ENCODE data around the gene BIRC5.

BIRC5 gene

DNA sequence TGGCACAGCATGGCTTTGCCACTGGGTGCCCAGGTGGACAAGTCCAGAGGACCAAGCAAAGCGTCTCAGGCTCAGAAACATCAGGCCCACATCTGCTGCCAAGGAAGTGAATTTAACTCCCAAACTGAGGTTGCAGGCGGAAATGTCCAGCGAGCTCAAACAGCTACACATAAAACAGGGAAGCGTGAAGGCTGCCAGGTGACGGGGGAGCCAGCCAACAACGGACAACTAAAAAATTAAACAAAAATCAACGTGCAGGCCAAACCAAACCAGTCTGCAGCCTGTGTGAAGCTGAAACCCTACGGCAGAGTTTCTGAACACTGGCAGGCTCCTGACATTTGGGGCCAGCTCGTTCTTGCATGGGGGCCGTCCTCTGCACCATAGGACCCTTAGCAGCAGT lies 29.7 kb upstream of the BIRC5 start:
- DNase-seq: no peak

DNA sequence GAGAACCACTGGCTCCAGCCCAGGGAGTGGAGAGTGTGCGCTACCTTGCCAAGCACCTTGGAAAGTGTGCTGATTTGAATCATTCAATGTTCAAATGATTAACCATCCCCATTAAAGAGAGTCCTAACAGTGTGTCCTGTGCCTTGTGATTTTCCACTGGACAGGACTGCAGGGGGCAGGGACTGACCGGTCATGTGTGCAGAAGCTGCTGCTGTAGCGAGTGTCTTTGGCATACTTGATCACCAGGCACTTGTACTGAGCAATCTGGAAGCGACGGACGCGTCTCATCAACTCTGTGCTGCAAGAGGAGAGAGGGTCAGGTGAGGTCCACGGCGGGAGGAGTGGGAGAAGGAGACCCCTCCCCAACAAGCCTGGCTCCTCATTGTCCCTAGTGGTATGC lies 29.2 kb upstream of the BIRC5 start:
- DNase-seq: no peak

DNA sequence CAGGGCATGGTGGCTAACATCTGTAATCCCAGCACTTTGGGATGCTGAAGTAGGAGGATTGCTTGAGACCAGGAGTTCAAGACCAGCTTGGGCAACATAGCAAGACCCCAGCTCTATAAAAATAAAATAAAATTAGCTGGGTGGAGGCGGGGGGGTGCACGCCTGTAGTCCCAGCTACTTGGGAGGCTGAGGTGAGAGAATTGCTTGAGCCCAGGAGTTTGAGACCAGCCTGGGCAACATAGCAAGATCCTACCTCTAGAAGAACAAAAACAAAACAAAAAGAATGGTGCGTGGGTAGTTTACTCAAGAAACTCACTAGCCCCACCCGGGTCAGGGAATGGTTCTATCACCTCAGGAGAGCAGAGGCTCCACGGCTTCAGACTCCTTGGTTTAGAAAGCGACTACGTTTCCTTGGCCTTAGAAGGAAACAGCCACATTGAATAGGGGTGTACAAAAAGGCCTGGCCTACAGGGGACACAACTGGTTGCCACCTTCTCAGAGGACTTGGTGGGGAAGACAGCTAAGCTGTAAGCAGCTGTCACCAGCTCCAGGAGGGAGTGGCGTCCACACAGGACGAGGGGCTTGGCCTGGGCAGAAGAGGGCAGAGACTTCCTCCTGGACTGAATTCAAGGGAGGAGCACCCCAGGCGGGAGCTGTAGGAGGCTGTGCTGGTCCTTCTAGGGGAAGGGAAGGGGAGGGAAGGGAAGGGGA lies 27.9 kb upstream of the BIRC5 start:
- DNase-seq: no peak

DNA sequence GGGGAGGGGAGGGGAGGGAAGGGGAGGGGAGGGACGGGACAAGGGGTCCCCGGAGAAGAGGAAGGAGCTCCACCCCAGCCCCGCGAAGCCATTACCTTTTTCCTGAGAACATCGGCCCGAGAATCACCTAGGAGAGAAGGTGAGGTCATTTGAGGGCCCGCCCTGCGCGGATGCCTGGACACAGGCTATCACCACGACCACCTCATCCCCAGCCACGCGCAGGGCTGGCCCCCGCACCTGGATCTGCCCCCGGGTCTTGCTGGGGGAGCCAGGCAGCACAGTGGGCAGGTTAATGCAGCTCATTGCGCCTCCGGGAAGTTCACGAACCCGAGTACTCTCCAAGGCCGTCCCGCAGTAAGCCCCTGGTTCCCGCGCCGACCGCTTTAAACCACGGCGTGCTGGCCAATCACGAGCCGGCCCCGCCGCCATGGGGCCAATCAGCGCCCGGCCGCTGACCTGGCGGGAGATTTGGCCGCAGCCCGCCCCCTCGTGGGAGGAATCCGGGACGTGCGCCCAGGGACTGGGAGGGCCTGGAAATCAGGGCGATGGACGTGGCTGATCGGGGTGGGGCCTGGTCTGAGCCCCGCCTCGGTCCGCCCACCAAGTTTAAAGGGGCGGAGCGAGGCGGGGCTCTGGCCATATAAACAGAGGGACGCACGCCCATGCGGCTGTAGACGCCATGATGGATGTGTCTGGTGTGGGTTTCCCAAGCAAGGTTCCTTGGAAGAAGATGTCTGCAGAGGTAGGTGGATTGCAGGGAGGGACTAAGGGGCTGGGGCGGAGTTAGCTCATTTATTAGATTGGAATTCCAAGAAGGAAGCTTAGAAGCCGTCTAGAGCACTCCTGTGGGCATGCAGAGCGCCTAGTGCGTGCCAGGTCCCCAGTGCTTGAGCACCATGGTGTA lies 27.1 kb upstream of the BIRC5 start, which contains the start of the genes AFMID and TK1:
Gene AFMID (plus strand): TSS at position 671 of the 904 bp plus-strand sequence. CDS start 9 bp downstream, at position 680.
Gene TK1 (minus strand): TSS at position 361 of the 904 bp plus-strand sequence. CDS start 58 bp downstream, at position 303.
- peak; percentile 88 to 99 for DNase-seq

DNA sequence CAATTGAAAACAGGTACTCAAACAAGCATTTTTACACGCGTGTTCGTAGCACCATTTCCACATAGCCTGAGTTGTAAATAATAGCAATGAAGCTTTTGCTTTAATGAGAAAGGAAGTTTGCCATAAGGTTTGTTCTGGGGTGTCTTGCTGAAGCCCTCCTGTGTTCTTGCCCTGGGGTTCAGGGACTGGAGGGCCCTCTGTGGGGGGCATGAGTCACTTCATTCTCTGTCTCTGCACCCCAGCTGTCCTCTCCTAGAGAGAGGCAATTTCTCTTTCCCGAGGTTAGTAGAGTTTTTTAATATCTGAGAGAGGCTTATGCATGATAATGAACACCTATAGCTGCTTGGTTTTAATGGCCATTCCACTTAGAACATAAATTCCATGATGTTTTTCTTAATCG lies 17.3 kb upstream of the BIRC5 start:
- no peak for DNase-seq

DNA sequence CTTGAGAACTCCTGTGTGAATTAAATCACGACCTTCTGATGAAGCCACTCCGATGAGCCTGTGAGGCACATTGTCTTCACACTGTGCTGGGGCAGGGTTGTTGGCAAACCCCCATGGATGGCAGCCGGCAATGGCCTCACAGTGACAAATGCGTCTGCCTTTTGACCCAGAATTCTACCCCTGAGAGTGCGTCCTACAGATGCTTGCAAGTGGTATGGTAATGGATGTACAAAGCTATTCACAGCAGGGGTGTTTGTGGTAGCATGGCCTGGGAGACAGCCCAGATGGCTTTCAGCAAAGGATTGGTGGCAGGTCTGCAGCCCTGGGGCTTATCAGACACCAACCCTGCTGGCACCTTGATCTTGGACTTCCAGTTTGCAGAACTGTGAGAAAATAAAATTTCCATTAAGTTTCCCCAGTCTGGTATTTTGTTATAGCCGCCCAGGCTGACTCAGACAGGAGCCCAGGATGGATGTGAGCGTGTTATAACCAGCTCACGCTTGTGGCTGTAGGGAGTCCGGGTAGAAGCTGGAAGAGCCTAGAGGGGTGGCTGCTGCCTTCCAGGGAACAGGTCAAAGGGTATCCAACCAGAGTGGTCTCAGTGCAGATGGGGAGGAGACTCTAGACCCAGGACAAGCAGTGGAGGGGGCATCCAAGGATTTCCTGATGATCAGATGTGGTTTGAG lies 16.8 kb upstream of the BIRC5 start:
- DNase-seq: no peak

DNA sequence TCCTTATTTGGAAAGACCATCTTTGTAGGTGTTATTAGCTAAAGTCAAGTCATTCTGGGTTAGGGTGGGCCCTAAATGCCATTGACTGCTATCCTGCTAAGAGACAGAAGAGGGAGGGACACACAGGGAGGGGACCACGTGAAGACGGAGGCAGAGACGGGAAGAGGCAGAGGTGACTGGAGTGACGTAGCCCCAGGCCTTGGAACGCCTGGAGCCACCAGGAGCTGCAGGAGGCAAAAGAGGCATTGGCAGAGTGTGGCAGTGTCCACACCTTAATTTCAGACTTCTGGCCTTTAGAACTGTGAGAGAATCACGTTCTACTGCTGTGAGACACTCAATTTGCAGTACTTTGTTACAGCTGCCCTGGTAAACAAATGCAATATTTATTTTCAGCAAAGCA lies 13.6 kb upstream of the BIRC5 start:
- no peak for DNase-seq

DNA sequence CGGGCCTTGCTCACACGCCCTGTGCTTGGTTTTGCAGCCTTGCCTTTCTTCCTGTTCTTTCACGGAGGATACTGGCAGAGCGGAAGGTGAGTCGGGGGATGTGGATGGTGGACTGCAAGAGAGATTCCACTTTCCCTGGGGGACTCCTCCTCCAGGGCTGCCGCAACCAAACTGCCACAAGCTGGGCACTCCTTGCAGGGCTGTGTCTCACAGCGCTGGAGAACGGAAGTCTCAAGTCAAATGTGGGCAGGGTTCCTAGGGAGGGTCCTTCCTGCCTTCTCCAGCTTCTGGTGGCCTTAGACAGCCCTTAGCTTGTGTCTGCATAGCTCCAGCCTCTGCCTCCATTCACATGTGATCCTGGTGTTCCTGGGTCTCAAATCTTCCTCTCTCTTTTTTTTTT lies 11.4 kb upstream of the BIRC5 start:
- DNase-seq: no peak

DNA sequence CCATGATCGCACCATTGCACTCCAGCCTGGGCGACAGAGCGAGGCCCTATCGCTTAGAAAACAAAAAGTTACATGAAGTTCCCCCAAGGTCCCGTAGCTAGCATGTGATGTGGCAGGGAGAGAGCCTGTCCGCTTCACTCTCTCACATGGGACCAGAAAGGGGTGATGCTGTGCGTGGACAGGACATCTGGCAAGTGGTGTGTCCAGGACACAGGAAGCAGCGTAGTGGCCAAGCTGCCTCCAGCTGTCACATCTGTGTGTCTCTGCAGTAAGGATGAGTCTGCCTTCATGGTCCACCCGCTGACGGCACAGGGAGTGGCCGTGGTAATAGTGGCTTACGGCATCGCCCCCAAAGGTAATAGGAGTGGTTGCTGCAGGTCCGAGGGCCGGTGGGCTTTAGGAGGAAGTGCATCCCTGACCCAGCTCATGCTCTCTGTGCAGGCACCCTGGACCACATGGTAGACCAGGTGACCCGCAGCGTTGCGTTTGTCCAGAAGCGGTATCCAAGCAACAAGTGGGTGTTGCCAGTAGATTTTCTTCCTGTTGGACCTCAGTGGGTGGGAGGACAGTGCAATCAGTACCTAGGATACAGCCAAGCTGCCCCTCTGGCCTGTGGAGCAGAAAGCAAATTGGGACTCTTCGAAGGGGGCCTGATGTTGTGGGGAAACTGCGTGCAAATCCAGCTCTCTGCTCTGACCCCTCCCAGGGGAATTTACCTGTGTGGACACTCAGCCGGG lies 9.5 kb upstream of the BIRC5 start:
- no peak for DNase-seq

DNA sequence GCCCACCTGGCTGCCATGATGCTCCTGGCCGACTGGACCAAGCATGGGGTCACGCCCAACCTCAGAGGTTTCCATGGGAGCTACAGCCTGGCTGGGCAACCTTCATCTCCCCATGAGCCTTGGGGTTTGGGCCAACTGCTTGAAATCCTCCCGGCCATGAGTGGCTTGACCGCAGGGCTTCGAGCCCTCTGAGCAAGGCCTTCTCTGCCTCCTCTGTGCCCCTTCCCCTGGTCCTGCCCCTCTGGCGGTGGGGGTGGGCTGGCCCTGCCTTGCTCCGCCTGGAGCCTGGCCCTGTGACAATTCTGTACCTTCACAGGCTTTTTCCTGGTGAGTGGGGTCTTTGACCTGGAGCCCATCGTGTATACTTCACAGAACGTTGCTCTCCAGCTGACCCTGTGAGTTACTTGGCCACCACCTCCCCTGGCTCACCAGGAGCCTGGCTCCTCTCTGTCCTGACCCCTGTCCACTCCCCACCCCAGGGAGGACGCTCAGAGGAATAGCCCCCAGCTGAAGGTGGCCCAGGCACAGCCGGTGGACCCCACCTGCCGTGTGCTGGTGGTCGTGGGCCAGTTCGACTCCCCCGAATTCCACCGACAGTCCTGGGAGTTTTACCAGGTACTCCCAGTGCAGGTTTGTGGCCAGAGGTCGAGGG lies 8.8 kb upstream of the BIRC5 start:
- DNase-seq: no peak

DNA sequence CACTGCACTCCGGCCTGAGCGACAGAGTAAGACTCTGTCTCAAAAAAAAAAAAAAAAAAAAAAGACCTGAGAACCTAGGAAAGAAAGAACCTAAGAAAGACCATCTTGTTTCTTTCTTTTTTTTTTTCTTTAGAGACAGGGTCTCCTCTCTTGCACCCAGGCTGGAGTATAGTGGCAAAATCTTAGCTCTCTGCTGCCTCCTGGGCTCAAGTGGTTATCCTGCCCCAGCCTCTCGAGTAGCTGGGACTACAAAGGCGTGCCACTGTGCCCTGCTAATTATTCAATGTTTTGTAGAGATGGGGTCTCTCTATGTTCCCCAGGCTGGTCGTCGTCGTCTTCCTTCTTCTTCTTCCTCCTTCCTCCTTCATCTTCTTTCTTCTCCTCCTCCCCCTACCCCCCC lies 7.8 kb upstream of the BIRC5 start:
- no peak for DNase-seq

DNA sequence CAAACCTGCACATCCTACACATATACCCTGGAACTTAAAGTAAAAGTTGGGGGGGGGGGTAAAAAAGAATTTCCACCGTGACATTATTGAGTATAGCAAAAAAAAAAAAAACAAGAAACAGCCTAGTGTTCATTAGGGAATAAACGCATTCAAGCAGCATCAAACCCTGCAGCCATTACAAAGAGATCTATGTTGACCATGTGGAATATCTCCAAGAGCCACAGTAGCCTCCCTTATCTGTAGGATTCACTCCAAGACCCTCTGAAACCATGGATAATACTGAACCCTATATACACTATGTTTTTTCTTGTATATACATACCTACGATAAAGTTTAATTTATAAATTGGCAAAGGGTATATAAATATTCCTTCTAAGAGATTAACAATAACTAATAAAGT lies 5.6 kb upstream of the BIRC5 start:
- no peak for DNase-seq

DNA sequence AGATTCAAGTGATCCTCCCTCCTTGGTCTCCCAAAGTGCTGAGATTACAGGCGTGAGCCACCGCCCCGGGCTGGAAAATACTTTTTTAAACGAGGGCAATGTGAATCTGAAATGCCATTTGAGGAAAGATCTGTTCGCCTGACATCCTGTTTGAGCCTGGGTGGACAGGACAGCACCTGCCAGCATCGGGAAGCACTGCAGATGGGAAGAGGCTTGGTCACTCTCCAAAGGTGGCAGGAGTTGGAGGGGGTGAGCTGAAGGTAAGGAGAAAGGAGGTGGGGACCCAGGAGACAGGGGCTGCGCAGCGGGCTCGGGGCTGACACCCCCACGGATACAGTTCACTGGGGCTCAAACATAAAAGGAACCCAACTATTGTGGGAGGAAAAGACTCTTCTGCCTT lies 3.9 kb upstream of the BIRC5 start:
- DNase-seq: no peak

DNA sequence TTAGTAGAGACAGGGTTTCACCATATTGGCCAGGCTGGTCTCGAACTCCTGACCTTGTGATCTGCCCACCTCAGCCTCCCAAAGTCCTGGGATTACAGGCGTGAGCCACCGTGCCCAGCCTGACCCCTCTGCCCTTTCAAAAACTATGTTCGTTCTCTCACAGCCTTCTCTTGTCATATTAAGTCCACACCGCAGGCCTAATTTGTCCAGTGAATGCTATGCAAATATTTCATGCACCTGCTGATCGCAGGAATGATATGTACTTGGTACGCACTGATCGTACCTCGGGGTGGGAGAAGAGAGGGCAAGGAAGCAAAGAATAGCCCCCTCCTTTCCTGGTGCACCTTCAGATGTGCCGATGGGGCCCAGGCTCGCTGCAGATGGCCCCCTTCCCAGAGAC lies 3.0 kb upstream of the BIRC5 start:
- DNase-seq: peak; percentile 83 to 91

DNA sequence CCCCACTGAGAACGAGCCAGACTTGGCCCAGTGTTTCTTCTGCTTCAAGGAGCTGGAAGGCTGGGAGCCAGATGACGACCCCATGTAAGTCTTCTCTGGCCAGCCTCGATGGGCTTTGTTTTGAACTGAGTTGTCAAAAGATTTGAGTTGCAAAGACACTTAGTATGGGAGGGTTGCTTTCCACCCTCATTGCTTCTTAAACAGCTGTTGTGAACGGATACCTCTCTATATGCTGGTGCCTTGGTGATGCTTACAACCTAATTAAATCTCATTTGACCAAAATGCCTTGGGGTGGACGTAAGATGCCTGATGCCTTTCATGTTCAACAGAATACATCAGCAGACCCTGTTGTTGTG lies 631 bp downstream of the BIRC5 start:
- DNase-seq: no peak

DNA sequence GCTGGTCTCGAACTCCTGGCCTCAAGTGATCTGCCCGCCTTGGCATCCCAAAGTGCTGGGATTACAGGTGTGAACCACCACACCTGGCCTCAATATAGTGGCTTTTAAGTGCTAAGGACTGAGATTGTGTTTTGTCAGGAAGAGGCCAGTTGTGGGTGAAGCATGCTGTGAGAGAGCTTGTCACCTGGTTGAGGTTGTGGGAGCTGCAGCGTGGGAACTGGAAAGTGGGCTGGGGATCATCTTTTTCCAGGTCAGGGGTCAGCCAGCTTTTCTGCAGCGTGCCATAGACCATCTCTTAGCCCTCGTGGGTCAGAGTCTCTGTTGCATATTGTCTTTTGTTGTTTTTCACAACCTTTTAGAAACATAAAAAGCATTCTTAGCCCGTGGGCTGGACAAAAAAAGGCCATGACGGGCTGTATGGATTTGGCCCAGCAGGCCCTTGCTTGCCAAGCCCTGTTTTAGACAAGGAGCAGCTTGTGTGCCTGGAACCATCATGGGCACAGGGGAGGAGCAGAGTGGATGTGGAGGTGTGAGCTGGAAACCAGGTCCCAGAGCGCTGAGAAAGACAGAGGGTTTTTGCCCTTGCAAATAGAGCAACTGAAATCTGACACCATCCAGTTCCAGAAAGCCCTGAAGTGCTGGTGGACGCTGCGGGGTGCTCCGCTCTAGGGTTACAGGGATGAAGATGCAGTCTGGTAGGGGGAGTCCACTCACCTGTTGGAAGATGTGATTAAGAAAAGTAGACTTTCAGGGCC lies 5.5 kb downstream of the BIRC5 start:
- DNase-seq: no peak

DNA sequence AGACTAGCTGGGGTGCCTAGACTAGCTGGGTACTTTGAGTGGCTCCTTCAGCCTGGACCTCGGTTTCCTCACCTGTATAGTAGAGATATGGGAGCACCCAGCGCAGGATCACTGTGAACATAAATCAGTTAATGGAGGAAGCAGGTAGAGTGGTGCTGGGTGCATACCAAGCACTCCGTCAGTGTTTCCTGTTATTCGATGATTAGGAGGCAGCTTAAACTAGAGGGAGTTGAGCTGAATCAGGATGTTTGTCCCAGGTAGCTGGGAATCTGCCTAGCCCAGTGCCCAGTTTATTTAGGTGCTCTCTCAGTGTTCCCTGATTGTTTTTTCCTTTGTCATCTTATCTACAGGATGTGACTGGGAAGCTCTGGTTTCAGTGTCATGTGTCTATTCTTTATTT lies 9.0 kb downstream of the BIRC5 start:
- no peak for DNase-seq

DNA sequence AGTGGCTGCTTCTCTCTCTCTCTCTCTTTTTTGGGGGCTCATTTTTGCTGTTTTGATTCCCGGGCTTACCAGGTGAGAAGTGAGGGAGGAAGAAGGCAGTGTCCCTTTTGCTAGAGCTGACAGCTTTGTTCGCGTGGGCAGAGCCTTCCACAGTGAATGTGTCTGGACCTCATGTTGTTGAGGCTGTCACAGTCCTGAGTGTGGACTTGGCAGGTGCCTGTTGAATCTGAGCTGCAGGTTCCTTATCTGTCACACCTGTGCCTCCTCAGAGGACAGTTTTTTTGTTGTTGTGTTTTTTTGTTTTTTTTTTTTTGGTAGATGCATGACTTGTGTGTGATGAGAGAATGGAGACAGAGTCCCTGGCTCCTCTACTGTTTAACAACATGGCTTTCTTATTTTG lies 9.7 kb downstream of the BIRC5 start:
- DNase-seq: no peak

DNA sequence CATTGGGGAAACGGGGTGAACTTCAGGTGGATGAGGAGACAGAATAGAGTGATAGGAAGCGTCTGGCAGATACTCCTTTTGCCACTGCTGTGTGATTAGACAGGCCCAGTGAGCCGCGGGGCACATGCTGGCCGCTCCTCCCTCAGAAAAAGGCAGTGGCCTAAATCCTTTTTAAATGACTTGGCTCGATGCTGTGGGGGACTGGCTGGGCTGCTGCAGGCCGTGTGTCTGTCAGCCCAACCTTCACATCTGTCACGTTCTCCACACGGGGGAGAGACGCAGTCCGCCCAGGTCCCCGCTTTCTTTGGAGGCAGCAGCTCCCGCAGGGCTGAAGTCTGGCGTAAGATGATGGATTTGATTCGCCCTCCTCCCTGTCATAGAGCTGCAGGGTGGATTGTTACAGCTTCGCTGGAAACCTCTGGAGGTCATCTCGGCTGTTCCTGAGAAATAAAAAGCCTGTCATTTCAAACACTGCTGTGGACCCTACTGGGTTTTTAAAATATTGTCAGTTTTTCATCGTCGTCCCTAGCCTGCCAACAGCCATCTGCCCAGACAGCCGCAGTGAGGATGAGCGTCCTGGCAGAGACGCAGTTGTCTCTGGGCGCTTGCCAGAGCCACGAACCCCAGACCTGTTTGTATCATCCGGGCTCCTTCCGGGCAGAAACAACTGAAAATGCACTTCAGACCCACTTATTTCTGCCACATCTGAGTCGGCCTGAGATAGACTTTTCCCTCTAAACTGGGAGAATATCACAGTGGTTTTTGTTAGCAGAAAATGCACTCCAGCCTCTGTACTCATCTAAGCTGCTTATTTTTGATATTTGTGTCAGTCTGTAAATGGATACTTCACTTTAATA lies 10.4 kb downstream of the BIRC5 start:
- no peak for DNase-seq

DNA sequence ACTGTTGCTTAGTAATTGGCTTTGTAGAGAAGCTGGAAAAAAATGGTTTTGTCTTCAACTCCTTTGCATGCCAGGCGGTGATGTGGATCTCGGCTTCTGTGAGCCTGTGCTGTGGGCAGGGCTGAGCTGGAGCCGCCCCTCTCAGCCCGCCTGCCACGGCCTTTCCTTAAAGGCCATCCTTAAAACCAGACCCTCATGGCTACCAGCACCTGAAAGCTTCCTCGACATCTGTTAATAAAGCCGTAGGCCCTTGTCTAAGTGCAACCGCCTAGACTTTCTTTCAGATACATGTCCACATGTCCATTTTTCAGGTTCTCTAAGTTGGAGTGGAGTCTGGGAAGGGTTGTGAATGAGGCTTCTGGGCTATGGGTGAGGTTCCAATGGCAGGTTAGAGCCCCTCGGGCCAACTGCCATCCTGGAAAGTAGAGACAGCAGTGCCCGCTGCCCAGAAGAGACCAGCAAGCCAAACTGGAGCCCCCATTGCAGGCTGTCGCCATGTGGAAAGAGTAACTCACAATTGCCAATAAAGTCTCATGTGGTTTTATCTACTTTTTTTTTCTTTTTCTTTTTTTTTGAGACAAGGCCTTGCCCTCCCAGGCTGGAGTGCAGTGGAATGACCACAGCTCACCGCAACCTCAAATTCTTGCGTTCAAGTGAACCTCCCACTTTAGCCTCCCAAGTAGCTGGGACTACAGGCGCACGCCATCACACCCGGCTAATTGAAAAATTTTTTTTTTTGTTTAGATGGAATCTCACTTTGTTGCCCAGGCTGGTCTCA lies 11.2 kb downstream of the BIRC5 start:
- DNase-seq: no peak

Data from NCI-H526 (cell line).